Measurements from ENCODE around the gene RUNX2.

DNA sequence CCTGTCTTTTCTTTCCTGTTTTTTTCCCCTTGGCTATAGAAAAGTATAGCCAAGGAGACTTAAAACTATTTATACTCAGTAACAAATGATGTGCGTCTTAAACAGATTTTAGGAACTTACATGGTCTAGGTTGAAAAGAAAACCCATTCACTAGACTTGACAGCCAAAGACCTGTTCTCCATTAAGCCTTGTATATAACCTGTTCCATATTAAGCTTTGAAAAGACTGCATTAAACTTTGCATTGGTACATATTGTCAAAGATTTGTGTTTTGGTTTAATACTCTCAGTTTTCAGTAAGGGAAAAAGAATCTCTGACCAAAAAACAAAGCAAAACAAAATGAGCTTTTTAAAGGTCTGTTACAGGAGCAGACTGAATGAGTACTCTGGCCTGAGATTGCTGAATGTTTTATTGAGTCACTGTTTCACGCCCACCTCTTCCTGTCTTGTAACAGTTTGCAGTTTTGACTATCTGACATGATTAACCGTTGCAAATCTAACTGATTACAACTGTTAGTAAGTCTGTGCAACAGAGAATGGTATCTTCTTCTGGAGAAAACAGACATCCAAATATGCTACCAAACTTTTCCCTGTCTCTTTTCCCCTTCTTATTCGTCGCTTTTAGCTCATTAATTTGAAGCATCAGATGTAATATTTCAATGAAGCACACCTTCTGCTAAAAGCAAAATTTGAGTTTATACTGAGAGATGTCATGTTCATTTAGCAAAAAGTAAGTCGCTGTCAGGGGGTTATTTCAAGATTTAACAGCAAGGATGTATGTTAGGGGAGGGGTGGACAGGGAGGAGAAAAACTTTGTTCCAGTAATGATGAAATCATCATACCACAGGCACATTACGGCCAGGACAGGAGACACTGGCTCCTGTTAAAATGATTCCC lies 108.7 kb downstream of the RUNX2 start:
- TF ChIP-seq POLR2AphosphoS5 (IDR thresholded peaks at IDR 0.05) (peak in 1 of 3 donors; percentile 20), EP300 (IDR thresholded peaks at IDR 0.05) (no peak)

Measured in stomach (tissue), 4 donors.